ENCODE measurements around the gene CALML3.

DNA sequence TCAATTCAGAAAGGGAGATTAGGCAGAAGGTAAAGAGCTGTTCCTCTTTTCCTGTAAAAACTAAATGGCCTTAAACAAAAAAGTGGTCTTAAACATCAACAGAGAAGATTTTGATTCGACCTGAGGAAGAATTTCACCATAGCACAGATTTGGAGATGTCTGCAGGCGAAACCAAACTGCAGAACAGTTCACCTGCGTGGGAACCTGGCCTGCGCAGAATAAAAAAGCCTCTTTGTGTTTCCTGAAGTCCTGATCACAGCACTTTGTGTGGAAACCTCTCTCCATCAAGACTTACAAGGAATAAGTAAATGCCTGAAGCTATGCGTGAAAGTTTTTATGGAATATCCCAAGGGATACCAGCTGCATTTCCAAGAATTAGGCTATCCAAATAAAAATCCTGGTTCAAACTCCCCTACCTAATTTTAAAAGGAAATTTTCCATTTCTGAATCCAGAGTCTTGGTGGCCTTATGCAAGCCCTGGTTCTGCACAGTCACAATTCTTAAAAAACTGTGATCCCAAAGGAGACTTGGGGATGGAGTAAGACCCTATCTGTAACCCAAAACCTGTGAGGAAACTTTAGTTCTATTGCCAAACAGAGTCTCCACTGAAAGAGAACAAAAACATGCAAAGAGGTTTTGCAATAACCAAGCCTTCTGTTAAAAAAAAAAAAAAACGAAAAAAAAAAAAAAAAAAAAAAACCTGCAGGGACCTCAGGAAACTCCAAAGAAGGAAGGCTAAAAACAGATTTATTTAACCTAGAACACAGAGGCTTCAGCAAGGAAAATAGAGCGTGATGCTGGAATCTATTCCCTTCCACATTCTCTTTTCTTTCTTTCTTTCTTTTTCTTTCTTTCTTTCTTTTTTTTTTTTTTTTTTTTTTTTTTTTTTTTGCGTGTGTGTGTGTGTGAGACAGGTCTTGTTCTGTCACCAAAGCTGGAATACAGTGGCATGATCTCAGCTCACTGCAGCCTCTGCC lies 10.4 kb downstream of the CALML3 start:
- TF ChIP-seq GATA3 (IDR thresholded peaks at IDR 0.05; ENCODE audit: low read depth, low read length) (no peak), GATA2 (IDR thresholded peaks at IDR 0.05; ENCODE audit: low read depth, low read length) (no peak)

All from SH-SY5Y (cell line).